NCI-H748 treated with DMSO at 0.1 percent for 48 hours (cell line): ENCODE results near the gene RPS6KA4.
A peak's percentile ranks its signal among the peaks of the same experiment; 100 is the strongest.

Experiments used
- DNase-seq: peaks from one replicate; lab custom pipeline; 2025; lab: John Stamatoyannopoulos, UW

RPS6KA4 gene

GRCh38 chr11:64367931-64368672 is 9.1 kb downstream of the RPS6KA4 start:
- DNase-seq: no peak

- DNase-seq: no peak
Measured at GRCh38 chr11:64368673-64369074, 9.7 kb downstream of the RPS6KA4 start.

- no peak for DNase-seq
Measured at GRCh38 chr11:64369440-64370421, 10.8 kb downstream of the RPS6KA4 start.

GRCh38 chr11:64371201-64371600 is 12.2 kb downstream of the RPS6KA4 start:
- no peak for DNase-seq

- no peak for DNase-seq
Measured at GRCh38 chr11:64372021-64372420, 13.1 kb downstream of the RPS6KA4 start.

- peak; percentile 94 for DNase-seq
Measured at GRCh38 chr11:64372802-64373597, 14.0 kb downstream of the RPS6KA4 start.

- no peak for DNase-seq
Measured at GRCh38 chr11:64373598-64373974, 14.6 kb downstream of the RPS6KA4 start.

- no peak for DNase-seq
Measured at GRCh38 chr11:64376071-64376470, 17.1 kb downstream of the RPS6KA4 start.

- no peak for DNase-seq
Measured at GRCh38 chr11:64378335-64378880, 19.4 kb downstream of the RPS6KA4 start.

GRCh38 chr11:64379160-64379559 is 20.2 kb downstream of the RPS6KA4 start:
- DNase-seq: no peak

GRCh38 chr11:64379817-64380709 is 21.1 kb downstream of the RPS6KA4 start:
- no peak for DNase-seq

- DNase-seq: no peak
Measured at GRCh38 chr11:64381350-64381749, 22.4 kb downstream of the RPS6KA4 start.

GRCh38 chr11:64382047-64382446 is 23.1 kb downstream of the RPS6KA4 start:
- DNase-seq: no peak

- no peak for DNase-seq
Measured at GRCh38 chr11:64382586-64382985, 23.6 kb downstream of the RPS6KA4 start.

- no peak for DNase-seq
Measured at GRCh38 chr11:64383580-64383979, 24.6 kb downstream of the RPS6KA4 start.

- no peak for DNase-seq
Measured at GRCh38 chr11:64384028-64384737, 25.2 kb downstream of the RPS6KA4 start.

GRCh38 chr11:64384981-64385944 is 26.3 kb downstream of the RPS6KA4 start:
- no peak for DNase-seq

- no peak for DNase-seq
Measured at GRCh38 chr11:64385945-64386704, 27.2 kb downstream of the RPS6KA4 start.
